Stimulated activated effector memory CD8-positive, alpha-beta T cell treated with anti-CD3 and anti-CD28 coated beads, Interleukin-12 subunit alpha, Interleukin-12 subunit beta, amount 100 ng/mL, for 72 hours (primary cell): ENCODE results near the gene BTNL9.
"Not testable (repeated sequence)": the region's sequence is repeated elsewhere in the genome, so short reads cannot be mapped to it uniquely, and the experiment has no call there.

Experiments used
- ATAC-seq: fragments of 150-1000 bp; cut with Tn5 transposase; 2 replicates; pipeline ENCODE4 v1.10.0; 2021
- DNase-seq, 2 donors: peaks; one replicate each; pipeline ENCODE4 v3.0.0; 2021 to 2022; ENCODE audit warnings: low spot score in 2 of 2
- H3K27ac Mint-ChIP-seq: one replicate; pipeline ENCODE4 v1.8.0; 2022; ENCODE audit warnings: mild to moderate bottlenecking, mixed read lengths
- H3K36me3 Mint-ChIP-seq: one replicate; pipeline ENCODE4 v1.8.0; 2022; ENCODE audit warnings: mild to moderate bottlenecking, mixed read lengths
- H3K4me1 Mint-ChIP-seq: one replicate; pipeline ENCODE4 v1.8.0; 2022; ENCODE audit warnings: mixed read lengths
- H3K4me3 Mint-ChIP-seq: one replicate; pipeline ENCODE4 v1.8.0; 2022; ENCODE audit warnings: mild to moderate bottlenecking, mixed read lengths
- H3K9me3 Mint-ChIP-seq: one replicate; pipeline ENCODE4 v1.8.0; 2022; ENCODE audit warnings: mixed read lengths

Gene BTNL9

DNA sequence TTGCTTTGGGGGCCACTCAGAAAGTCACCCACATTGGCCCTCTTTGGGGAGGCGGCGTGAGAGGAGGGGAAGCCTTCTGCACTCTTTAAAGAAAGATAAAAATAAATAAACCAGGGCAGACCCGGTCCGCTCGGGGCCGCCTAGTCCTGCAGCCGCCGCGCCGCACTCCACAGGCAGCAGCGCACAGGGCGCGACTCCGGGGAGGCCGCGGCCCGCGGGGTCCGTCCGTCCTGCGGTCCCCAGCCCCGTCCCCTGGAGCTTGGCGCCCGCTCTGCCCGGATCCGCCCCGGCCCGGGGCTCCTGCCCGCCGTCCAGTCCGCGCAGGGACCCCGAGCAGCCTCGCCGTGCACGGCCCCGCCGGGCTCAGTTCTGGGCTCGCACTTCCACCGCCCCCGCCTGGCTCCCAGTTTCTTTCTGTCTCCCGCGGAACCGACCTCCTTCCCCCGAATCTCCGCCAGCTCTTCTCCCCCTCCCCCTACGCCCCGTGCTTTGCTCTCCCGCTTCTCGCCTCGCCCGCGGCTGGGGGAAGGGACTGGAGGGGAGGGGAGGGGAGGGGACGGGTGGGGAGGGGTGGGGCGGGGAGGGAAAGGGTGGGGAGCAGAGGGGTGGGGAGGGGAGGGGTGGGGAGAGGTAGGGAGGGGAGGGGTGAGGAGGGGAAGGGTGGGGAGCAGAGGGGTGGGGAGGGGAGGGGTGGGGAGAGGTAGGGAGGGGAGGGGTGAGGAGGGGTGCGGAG, 57.9 kb downstream of the BTNL9 start:
- not testable (repeated sequence) for H3K9me3 Mint-ChIP-seq, H3K27ac Mint-ChIP-seq, H3K4me1 Mint-ChIP-seq, DNase-seq, H3K4me3 Mint-ChIP-seq, H3K36me3 Mint-ChIP-seq
- ATAC-seq, result peak; percentile 35

DNA sequence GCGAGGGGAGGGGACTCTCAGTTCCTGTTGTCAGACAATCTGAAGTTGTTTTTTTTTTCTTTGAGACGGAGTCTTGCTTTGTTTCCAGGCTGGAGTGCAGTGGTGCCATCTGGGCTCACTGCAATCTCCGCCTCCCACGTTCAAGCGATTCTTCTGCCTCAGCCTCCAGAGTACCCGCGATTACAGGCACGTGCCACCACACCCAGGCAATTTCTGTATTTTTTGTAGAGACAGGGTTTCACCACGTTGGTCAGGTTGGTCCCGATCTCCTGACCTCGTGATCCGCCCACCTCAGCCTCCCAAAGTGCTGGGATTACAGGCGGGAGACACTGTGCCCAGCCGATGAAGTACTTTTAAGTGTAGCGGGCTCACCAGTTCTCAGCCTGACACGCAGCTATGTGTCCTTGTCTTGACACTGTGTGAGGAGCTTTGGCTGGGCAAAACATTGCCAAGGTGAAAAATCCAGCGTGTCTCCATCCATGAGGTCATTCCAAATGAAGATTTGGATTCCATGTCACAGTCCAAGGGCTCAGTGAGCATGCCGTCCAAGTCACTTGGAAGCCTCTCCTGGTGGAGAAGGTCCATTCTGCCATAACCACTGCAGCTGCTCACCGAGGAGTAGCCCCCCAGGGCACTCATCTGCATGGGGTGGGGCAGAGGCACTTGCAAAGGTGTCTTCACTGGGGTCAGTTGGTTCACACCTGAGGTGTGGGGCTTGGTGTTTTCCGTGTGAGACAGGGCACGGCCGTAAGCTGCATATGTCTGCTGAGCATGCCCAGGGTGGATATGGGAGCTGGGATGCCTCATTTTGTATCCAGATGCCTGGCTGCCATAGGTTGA, 58.9 kb downstream of the BTNL9 start:
- ATAC-seq (no peak), DNase-seq (peak in 1 of 2 donors; percentile 49)
- H3K36me3 Mint-ChIP-seq, result no peaks in the 10 kb centered on the region
- H3K4me1 Mint-ChIP-seq, result peaks cover 6% of the 10 kb centered on the region
- H3K4me3 Mint-ChIP-seq, result no peak overlapping the region
- no peak overlapping the region for H3K27ac Mint-ChIP-seq
- no peaks in the 10 kb centered on the region for H3K9me3 Mint-ChIP-seq

DNA sequence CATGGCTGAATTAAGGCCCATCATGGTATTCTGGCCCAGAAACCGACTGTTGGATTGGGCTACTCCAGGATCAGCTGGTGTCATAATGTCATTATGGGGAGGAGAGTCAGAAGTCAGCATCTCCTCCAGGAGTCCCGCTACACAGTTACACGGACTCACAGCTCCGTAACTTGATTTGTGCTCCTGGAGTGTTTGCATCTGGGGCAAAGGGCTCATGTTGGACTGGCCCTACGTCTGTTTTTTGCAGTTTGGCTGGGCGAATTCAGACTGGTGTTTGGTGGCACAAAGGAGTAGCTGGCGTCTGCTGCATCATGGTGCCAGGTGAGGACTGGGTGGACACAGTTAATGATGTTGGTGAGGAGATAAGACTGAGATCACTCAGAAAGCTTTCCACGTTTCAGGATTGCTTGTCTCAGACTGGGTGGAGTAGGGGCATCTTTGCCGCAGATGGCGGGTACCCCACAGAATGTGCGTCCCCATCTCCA, 59.6 kb downstream of the BTNL9 start:
- H3K27ac Mint-ChIP-seq, result no peak overlapping the region
- DNase-seq (no peak), ATAC-seq (no peak)
- no peak overlapping the region for H3K4me3 Mint-ChIP-seq
- peaks cover 13% of the 10 kb centered on the region for H3K4me1 Mint-ChIP-seq
- no peaks in the 10 kb centered on the region for H3K9me3 Mint-ChIP-seq
- no peaks in the 10 kb centered on the region for H3K36me3 Mint-ChIP-seq

DNA sequence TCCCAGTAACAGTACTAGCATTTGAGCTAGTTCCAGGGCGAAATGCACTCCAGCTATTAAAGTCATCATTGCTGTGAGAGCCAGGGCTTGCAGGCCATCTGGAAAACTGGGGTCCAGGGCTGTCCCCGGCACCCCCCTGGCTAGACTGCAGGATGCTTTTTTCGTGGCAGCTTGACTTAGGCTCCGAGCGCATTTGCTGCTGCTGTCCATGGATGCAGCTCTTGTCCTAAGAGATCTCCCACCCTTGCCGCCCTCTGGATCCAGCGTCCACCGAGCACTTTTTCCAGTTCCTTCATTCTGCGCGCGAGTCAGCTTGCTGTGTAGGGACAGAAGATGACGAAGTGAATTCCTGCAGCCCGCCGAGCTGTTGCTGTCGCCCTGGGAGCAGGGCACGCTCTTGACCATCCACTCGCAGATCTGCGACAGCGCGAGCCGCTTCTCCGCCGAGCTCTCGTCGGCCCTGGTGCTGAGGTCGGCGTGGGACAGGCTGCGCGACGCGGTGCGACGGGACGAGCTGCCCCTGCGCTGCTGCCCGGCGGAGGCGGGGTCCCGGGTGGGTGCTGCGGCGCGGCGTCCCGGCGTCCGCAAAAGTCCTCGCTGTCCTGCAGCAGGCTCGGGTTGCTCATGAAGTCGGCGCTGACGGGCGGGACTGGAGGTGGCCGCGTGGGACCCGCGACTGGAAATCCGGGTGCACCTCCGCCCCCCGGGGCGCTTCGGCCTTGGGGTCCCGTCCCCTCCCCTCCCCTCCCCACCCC, 60.2 kb downstream of the BTNL9 start:
- no peak overlapping the region for H3K4me3 Mint-ChIP-seq

DNA sequence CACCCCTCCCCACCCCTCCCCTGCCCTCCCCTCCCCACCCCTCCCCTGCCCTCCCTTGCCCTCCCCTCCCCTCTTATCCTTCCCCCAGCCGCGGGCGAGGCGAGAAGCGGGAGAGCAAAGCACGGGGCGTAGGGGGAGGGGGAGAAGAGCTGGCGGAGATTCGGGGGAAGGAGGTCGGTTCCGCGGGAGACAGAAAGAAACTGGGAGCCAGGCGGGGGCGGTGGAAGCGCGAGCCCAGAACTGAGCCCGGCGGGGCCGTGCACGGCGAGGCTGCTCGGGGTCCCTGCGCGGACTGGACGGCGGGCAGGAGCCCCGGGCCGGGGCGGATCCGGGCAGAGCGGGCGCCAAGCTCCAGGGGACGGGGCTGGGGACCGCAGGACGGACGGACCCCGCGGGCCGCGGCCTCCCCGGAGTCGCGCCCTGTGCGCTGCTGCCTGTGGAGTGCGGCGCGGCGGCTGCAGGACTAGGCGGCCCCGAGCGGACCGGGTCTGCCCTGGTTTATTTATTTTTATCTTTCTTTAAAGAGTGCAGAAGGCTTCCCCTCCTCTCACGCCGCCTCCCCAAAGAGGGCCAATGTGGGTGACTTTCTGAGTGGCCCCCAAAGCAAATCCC, 61.1 kb downstream of the BTNL9 start:
- DNase-seq (peak in 1 of 2 donors; percentile 42), ATAC-seq (peak; percentile 16)
- H3K4me3 Mint-ChIP-seq, H3K36me3 Mint-ChIP-seq, H3K27ac Mint-ChIP-seq, H3K9me3 Mint-ChIP-seq: not testable (repeated sequence)
- peaks cover 14% of the 10 kb centered on the region for H3K4me1 Mint-ChIP-seq

More for the DNA sequence above, 60.2 kb downstream of the BTNL9 start:
- H3K9me3 Mint-ChIP-seq, result no peaks in the 10 kb centered on the region
- ATAC-seq (no peak), DNase-seq (peak in 1 of 2 donors; percentile 51)
- peaks cover 14% of the 10 kb centered on the region for H3K4me1 Mint-ChIP-seq
- H3K36me3 Mint-ChIP-seq, result no peaks in the 10 kb centered on the region
- no peak overlapping the region for H3K27ac Mint-ChIP-seq

DNA sequence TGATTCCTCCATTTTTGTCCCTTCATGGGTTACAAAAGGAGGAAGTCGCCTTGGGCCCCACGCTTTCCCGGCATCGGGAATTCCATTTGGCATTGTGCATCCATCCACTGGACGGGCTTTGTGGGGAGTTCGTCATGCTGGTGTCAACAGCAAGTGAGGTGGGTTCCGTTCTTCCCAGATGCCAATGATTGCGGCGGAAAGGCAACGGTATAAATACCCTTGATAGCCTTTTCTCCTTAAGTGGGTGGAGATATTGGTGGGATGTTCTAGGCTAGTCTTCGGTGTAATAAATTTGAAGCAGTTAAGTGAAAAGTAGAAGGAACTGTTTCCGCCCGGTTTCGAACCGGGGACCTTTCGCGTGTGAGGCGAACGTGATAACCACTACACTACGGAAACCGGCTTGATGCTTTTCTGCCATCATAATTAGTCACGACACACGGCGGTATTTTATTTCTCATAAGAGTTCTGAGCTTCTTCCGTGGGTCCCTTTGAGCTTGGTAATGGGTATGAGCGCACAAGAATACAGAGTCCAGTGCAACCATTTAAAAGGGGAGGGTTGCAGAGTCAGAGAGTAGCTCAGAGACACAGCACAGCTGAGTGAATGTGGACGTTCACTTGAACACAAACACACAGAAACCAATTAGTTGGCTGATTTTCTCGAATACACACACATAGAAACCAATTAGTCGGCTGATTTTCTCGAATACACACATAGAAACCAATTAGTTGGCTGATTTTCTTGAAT, 62.0 kb downstream of the BTNL9 start:
- not testable (repeated sequence) for DNase-seq, H3K36me3 Mint-ChIP-seq, H3K27ac Mint-ChIP-seq, H3K9me3 Mint-ChIP-seq, H3K4me3 Mint-ChIP-seq
- ATAC-seq, result peak; percentile 25
- peaks cover 14% of the 10 kb centered on the region for H3K4me1 Mint-ChIP-seq

DNA sequence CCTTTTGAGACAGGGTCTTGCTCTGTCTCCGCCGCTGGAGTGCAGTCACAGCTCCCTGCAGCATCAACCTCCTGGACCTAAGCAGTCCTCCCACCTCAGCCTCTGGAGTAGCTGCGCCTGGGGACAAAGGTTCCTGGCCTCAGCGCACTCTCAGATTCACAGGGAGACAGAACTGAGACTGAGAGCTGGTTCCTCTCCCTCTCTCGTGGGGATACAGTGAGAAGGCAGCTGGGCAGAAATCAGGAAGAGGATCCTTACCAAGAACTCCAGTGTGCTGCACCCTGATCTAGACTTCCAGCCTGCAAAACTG, 64.1 kb downstream of the BTNL9 start:
- not testable (repeated sequence) for H3K9me3 Mint-ChIP-seq, DNase-seq, H3K36me3 Mint-ChIP-seq, ATAC-seq
- Mint-ChIP-seq H3K4me3 (peak overlapping the region; percentile 57), H3K4me1 (peaks cover 14% of the 10 kb centered on the region), H3K27ac (peak overlapping the region; percentile 3)

DNA sequence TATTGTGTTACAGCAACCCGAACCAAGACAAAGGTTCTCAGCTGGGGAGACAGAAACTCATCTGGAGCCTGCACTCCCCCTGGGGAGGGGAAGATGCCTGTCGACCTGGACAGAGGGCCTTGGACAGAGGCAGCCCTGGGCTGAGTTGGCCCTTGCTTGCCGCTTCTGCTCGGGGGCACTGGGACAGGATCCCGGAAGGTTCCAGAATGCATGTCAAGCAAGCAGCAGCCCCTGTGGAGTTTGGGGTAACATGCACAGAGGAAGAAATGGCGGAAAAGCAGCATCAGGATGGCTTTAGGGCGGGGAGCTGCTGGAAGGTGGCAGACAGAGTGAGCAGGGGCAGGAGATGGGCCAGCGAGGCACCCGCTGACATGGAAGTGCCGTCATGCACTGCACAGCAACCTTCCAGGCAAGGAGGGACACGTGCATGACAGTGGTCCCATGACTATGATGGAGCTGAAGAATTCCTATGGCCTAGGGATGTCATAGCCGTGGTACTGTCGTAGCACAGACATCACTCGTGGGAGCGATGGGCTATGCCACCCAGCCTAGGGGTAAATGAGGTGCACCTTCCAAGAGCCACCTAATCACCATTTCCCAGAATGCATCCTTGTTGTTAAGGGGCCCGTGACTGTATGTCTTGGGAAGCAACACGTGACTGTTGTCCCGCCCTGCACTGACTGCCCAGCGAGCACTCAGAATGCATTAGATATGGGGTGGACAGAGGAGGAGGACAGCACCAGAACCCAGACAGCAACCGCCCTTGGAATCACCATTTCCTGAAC, 64.7 kb downstream of the BTNL9 start:
- H3K9me3 Mint-ChIP-seq, H3K36me3 Mint-ChIP-seq, DNase-seq, ATAC-seq: not testable (repeated sequence)
- Mint-ChIP-seq H3K4me3 (peak overlapping the region; percentile 57), H3K4me1 (peaks cover 10% of the 10 kb centered on the region), H3K27ac (peak overlapping the region; percentile 3)

DNA sequence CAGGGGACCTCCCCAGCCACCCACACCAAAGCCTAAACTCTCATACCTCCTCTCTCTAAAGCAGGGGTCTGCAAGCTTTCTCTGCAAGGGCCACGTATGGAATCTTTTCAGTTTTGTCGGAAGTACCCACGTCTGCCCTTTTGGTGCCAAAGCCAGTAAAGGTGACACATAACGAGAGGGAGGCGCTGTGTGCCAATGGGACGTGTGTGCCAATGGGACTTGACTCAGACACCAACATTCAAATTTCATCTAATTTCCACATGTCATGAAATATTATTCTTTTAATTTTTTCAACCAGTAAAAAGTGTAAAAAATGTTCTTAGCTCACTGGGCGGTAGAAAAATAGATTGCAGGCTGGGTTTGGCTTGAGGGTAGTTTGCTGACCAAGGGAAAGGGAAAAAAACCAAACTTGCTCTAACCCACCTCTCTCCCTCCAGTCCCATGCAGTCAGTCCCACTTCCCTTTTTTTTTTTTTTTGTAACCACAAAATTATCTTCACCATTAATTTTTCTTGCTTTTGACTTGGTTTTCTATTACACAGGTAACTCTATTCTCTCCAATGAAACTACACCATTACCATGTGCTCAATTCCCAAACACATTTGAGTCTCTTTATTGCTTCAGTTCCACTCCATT, 65.4 kb downstream of the BTNL9 start:
- Mint-ChIP-seq H3K9me3 (no peaks in the 10 kb centered on the region), H3K4me3 (no peak overlapping the region), H3K4me1 (peaks cover 10% of the 10 kb centered on the region), H3K27ac (no peak overlapping the region), H3K36me3 (no peaks in the 10 kb centered on the region)
- no peak for DNase-seq
- ATAC-seq, result no peak

DNA sequence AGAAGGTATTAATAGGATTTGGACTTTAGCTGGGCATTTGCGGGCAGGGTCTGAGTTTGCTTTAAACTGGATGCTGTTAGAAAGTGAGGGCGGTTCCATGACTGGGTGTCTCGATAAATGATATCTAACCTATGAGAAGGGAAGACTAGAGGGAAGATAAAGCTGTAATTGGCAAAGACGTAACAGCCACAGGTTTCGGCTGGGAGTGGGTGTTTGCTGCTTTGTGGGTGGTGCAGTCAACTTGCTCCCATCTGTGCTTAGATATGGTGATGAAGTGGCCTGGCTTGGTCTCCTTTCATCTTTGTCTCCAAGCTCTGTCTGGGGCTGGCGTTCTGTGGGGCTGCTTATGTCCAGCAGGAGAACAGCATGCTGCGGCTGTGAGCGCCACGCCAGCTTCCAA, 67.6 kb downstream of the BTNL9 start:
- Mint-ChIP-seq H3K36me3 (no peaks in the 10 kb centered on the region), H3K9me3 (no peaks in the 10 kb centered on the region), H3K4me1 (peaks cover 10% of the 10 kb centered on the region), H3K27ac (no peak overlapping the region), H3K4me3 (no peak overlapping the region)
- ATAC-seq (no peak), DNase-seq (no peak)

DNA sequence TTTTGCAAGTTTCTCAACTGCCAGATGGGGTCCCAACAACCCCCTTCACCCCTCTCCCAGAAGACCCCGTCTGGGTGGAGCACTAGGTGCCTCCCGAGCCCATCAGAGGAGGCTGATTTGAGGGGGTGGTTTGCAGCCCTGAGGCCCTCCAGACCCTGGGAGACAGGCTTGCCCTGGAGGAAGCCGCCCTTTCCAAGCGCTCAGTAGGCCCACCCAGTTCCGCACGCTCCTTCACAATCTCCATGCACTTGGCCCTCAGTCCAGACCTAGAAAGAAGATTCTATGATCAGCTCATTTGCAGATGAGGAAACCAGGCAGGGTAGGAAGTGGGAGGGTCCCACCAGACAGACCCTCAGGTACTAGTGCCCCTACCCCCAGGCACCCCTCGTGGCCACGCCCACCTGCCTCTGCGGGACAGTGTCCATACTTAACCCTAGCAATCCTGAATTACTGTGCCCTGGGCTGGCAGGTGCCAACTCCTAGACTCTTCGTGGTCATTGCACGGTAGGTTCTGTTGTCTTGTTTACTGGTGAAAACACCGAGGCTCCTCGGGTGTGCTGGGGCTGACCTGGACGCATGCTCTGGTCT, 68.6 kb downstream of the BTNL9 start:
- H3K9me3 Mint-ChIP-seq, result no peaks in the 10 kb centered on the region
- ATAC-seq (no peak), DNase-seq (no peak)
- peaks cover 10% of the 10 kb centered on the region for H3K4me1 Mint-ChIP-seq
- H3K27ac Mint-ChIP-seq, result no peak overlapping the region
- no peaks in the 10 kb centered on the region for H3K36me3 Mint-ChIP-seq
- H3K4me3 Mint-ChIP-seq, result no peak overlapping the region

DNA sequence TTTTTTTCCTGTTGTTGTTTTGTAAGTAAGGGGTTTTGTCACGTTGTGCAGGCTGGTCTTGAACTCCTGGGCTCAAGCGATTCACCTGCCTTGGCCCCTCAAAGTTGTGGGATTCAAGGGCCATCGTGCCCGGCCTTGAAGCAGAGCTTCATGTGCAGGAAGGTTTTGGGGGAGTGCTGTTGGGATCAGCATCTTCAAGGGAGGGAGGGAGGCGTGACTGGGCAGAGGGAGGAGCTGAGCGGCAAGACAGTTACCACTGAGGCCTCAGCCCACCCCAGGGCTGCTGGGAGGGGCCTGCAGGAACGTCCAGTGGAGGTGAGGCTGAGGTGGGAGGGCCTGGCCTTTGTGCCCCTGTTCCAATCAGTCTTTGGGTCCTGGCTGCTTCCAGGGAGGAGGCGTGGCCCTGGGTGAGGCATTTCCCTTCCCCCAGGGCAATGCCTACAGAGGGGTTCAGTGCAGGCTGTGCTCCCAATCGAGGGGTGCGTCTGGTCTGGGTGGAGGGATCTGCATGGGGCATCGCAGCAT, 69.5 kb downstream of the BTNL9 start:
- Mint-ChIP-seq H3K4me1 (peaks cover 4% of the 10 kb centered on the region), H3K4me3 (no peak overlapping the region), H3K27ac (no peak overlapping the region), H3K9me3 (no peaks in the 10 kb centered on the region), H3K36me3 (no peaks in the 10 kb centered on the region)
- DNase-seq, result no peak
- no peak for ATAC-seq

DNA sequence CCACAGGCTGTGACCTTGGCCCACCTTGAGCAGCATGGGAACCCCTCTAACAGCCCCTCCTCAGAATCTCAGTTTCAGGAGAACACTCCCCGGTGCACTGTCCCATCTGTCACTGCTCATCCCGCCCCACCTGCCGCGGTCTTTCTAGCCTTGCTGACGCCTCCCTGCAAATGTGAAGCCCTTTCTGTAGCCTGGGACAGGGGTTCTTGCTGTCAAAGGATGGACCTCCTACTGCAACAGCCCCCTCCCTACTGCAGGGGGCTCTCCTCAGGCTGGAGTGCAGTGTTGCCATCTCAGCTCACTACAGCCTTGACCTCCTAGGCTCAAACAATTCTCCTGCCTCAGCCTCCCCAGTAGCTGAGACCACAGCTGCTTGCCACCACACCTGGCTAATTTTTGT, 70.9 kb downstream of the BTNL9 start:
- DNase-seq, result no peak
- H3K27ac Mint-ChIP-seq, result no peak overlapping the region

More for the DNA sequence above, 70.9 kb downstream of the BTNL9 start:
- Mint-ChIP-seq H3K9me3 (no peaks in the 10 kb centered on the region), H3K36me3 (no peaks in the 10 kb centered on the region), H3K4me3 (no peak overlapping the region), H3K4me1 (peaks cover 12% of the 10 kb centered on the region)
- ATAC-seq, result no peak
